HG02884 (cell line): ENCODE measurements around the gene TNS3.

Experiments used
- ATAC-seq: cut with Tn5 transposase; IDR thresholded peaks from one replicate; pipeline ENCODE4 v1.9.1; 2021; ENCODE audit warnings: mild to moderate bottlenecking, moderate library complexity; ENCODE audit not compliant: unreplicated experiment

TNS3 gene

DNA sequence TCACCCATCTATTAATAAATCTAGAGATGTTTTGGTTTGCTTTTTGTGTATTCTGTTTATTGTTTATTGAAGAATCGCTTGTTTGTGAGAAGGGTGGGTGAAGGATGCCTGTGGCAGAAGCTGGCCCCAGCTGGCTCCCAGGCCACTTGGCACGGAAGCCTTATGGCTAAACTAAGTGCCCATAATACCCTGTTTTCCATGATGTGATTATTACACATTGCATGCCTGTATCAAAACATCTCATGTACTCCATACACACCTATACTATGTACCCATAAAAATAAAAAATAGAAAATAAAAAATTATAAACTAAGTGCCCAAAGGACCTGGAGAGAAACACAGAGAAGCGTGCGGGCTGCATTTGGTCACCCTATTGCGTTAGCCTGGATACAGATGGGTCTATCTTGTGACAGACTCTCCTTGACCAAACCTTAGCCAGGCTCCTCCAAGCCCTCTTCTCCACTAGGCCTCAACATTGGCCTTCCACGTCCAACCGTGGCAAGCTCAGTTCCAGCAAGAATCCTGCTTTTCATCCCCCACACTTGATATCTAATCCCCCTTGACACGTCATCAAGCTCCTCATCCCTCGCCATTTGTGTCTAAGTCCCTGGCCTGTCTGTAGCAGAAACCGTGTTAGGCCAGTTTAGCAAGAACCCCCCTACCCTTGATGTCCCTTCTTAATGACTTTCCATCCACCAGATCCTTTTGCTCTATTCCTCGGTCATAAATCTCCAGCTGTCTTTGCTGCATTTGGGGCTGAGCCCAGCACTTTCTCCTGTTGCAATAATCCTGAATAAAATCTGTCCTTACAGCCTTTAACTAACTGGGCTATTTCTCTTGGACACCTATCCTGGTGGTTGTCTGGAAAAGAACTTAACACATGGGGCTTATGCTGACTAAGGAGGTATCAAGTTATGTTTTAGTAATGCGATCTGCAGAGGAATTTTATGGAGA, 245.2 kb downstream of the TNS3 start:
- no peak for ATAC-seq

DNA sequence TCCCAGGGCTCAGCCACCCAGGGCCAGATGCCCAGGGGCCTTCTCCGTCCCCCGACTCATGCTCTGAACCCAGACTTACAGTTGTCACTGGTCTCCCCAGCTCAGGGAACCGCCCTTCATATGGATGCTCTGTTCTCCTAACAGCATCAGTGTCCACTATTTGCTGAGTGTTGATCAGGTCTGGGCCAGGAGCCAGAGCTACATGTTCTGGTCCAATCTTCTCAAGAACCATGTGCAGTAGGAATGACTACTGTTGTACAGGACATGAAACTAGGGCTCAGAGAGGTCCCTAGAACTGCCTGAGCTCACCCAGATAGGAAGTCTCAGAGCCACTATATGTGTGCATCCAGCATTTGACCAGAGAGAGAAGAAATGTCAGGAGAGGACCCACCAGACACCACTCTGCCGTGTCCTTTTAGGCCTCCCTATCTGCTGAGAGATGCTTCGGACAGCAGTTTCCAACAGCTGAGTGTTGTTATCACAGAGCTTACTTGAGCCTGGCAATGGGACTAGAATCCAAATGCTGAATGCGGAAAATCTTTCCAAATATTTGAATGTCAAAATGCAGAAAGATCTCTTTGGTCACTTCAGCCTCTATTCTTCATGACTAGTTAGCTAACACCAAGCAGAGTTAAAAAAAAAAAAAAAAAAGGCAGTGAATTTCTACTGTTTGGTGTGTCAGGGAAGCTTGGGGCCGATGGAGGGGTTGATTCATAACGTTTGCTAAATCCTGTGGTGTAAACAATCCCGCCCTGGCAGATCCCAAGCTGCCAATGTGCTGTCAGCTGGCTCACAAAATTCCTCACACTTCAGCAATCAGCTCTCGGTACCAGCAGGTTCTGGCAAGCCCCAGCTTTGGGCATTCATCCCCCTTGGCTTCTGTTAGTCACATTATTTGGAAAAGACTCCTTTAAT, 246.1 kb downstream of the TNS3 start:
- no peak for ATAC-seq

GRCh38 chr7:47335071-47335470, 246.8 kb downstream of the TNS3 start:
- no peak for ATAC-seq

DNA sequence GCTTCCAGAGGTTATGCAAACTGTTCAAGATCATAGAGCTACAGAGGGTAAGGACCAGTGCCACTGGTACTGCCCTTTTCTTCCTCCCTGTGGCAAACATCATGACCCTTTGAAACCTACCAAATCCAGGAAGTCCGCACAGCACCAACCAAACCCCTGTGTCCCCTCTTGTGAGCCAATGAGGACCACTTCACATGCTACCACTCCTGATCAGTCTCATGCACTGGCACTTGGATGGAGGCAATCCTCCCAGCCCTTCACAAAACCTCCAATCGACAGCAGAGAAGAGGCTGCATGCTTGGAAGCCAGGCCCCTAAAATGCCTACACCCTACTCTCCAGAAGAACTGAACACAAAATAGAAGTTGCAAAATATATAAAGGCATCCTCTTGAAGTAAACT, 248.0 kb downstream of the TNS3 start:
- ATAC-seq: no peak

DNA sequence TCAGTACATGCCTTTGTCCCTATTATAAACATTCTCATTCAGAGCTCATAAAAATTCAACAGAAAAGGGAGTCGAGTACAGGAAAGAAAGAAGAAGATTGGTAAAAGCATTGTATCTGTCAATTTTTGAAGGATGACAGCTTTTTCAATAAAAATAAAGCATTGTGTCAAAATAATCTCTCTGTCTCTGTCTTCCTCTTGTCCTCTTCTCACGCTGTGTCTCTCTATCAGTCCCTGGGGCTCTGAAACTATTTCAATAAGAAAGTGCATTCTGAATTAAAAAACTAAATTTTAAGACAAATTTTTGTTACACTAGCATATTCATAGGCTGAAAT, 248.4 kb downstream of the TNS3 start:
- ATAC-seq: no peak

- ATAC-seq: no peak
Measured at GRCh38 chr7:47332681-47333553, 249.0 kb downstream of the TNS3 start.

- no peak for ATAC-seq
Measured at GRCh38 chr7:47332213-47332612, 249.7 kb downstream of the TNS3 start.

GRCh38 chr7:47331179-47331565, 250.7 kb downstream of the TNS3 start:
- no peak for ATAC-seq

- ATAC-seq: no peak
Measured at GRCh38 chr7:47330561-47331178, 251.2 kb downstream of the TNS3 start.

DNA sequence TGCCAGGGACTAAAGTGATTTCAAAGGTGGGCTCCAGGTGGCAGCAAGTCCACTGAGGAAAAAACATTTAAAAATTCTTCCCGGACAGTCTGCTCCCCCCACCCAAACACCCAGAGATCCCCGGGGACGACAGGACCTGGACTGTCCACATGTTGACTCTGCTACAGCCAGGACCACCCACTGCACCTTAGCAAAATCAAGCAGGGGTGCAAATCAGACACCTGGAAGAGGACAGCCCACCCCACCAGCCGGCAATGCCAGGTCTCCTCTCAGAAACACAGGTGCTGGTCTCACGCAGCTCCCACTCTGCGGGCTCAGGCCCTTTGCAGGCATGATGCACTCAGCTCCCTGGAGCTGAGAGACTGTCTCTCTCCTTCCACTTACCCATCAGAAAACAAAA, 251.9 kb downstream of the TNS3 start:
- no peak for ATAC-seq

GRCh38 chr7:47329320-47329926, 252.5 kb downstream of the TNS3 start:
- ATAC-seq: no peak

DNA sequence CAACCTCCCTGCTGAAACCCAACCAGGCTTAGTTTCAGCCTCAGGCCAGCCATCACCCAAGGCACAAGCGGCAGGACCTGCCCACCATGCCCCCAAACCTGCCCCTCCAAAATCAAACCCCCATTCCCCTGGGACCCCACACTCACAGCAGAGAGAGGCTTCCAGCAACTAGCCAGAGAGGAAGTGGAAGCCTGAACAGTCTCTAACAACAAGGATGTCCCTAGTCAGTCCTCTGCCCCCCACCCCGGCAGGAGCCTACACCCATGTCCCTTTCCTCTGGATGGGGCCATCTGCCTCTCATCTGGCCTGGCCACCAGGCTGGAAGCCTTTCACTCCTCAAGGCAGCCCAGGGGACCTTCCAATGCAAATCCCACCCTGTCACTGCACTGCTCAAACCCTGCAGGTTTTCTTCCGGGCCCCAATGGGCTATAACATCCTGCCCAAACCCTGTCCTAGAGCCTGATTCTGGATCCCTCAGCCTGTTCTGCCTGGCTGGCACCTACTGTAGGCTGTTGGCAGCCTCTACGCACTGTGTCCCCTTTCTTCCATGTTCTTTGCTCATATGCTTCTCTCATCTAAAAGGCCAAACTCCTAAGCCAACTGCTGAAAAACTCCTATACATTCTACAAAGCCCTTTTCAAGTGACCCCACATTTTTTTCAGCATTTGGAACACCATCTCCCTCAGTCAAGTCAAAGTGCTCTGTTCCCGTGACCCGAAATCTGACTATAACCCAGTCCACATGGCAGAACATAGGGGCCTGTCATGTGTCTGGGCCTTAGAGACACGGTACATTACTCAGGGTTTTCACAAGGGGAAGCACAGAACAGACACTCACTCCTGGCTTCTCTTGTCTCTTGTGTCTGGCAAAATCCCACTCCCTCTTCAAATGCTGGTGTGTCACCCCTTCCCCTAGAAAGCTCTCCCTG, 253.3 kb downstream of the TNS3 start:
- ATAC-seq: no peak

DNA sequence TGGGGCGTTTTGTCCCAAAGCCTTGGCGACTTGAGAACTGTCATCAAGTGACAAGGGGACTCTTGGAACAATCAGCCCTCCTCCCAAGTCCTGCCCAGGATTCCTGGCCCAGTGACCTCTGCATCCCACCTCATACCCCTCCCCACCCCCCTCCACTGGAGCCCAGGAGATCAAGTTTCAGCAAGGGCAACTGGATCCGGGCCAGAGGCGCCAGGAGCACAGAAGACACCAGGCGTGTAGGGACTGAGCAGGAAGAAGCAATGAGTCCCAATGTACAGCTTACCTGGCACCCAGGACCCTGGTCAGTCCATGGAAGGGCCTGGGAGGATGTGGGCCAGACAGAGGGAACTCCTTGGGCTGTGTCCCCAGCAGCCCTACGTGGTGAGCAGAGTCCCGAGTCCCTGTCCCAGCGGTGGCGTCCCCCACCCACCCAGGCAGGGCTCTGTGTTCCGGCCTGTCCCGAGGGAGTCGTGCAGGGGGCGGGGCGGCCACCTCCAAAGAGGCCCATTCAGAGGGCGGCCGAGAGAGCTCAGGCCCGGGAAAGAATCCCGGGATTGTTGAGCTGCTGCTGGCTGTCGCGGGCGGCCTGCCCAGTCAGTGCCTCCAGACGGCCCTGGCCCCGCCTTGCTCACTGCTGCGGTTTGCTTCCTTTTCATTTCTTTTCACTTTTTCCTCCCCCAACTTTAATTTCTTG, 254.1 kb downstream of the TNS3 start:
- ATAC-seq: no peak

GRCh38 chr7:47327346-47327697, 254.6 kb downstream of the TNS3 start:
- no peak for ATAC-seq

DNA sequence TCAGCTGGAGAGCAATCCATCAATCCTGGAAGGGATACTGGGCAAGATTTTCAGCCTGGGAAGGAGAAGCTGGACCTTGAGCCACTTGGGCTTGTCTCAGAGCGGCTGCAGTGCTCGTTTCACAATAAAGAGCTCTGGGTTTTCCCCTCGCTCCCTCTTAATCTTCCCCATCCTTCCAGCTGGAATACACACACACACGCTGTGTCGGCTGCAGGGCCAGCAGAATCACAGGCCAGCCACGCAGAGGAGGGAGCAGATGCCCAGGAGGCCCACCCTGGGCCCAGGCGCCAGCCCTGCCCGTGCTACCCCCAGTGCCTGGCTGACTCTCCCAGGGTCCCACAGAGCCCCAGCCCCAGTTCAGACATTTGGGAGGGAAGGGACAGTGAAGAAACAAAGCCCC, 255.1 kb downstream of the TNS3 start:
- no peak for ATAC-seq

DNA sequence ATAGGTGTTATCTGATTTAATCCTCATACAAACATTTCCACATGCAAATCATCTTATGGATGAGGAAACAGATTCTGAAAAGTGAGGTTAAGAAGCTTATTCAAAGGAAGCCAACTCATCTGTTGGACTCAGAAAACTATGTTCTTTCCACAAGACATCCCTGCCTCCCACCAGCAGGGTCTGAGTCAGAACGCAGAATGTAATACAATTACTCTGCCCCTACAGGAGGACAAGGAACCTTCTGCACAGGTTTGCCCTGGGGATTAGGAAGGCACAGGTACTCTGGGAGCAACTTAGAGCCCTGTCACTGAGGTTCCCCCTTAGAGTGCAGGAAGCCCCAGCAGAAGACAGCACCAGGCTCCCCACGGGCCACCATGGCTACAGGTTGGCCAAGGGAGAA, 255.7 kb downstream of the TNS3 start:
- ATAC-seq: no peak

DNA sequence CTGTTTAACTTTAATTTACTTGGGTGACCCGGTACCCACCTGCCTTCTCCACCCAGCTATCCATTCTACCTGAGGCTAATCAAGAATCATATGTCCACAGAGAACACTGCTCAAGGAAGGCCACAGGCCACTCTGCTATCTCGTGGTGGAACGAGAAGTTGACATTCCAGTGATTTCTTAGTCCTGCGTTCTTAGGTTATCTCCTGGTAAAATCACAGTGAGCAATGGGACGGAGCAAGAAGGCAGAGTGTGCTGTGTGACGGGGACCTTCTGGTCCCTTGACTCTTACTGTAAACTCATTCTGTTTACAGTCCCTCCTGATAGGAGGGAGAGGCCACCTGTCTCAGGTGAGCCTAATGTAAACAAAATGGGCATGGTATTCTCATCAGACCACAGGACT, 256.6 kb downstream of the TNS3 start:
- ATAC-seq: no peak

DNA sequence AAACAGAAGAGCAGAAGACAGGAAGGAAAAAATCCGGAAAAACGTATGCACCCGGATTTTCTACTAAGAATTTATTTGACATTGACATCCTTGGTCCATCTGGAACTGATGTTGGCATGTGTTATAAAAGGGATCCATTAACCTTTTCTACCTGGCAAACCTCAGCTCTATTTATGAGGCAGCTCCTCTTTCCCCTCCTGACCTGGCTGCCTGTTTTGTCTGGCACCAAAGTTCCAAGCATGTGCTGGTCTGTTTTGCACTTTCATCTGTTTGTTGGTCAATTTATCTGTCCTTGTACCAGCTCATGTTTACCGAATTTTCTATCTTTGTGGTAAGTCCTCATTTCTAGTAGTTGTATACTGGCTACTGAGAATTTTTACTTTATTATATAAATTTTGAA, 258.0 kb downstream of the TNS3 start:
- no peak for ATAC-seq

- ATAC-seq: no peak
Measured at GRCh38 chr7:47322731-47323130, 259.2 kb downstream of the TNS3 start.
